GM21515 (cell line): ENCODE measurements around the gene ANKRD36.
"Not testable (repeated sequence)": the region's sequence is repeated elsewhere in the genome, so short reads cannot be mapped to it uniquely, and the experiment has no call there.

Experiments
- ATAC-seq: cut with Tn5 transposase; IDR thresholded peaks from one replicate; pipeline ENCODE4 v1.9.1; 2021; ENCODE audit not compliant: unreplicated experiment

Gene ANKRD36

DNA sequence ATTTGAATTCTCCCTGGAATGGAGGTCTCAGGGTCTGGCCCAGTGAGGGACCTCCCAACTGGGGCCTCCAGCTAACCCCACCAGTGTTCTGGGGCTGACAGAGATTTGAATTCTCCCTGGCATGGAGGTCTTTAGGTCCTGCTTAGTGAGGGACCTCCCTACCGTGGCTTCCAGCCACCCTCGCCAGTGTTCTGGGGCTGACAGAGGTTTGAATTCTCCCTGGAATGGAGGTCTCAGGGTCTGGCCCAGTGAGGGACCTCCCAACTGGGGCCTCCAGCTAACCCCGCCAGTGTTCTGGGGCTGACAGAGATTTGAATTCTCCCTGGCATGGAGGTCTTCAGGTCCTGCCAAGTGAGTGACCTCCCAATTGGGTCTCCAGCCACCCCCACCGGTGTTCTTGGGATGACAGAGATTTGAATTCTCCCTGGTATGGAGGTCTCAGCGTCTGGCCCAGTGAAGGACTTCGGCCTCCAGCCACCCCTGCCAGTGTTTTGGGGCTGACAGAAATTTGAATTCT, 155.2 kb downstream of the ANKRD36 start:
- ATAC-seq = not testable (repeated sequence)

DNA sequence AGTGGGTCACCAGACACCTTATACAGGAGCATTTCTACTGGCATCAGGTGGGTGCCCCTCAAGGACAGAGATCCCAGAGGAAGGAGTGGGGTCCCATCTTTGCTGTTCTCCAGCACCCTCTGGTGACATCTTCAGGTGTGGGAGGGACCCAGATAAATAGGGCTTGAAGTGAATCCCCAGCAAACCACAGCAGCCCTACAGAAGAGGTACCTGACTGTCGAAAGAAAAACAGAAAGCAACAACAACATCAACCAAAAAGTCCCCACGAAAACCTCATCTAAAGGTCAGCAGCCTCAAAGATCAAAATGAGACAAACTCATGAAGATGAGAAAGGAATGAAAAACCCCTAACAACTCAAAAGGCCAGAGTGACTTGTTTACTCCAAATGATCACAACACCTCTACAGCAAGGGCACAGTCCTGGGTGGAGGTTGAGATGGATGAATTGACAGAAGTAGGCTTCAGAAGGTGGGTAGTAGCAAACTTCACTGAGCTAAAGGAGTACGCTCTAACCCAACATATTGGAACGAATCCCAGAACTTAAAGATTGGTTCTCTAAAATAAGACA, 163.4 kb downstream of the ANKRD36 start:
- not testable (repeated sequence) for ATAC-seq

DNA sequence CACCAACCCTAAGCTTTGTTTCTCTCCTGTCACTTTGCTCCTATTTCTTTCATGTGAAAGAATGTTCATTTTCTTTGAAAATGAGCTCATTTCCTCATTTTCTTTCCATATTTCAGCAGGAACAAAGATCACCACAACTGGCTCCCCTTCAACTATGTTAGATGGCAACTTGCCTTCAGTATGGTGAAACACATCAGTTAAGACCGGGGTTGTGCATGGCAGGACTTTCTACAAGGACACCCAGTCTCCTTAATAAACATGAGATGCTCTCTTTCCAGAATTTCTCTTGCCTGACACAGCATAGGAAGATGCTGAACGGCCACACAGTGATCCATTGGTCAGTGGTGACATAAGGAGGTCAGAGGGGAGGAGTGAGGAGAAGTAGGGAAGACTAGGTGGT, 172.2 kb downstream of the ANKRD36 start:
- ATAC-seq = not testable (repeated sequence)

DNA sequence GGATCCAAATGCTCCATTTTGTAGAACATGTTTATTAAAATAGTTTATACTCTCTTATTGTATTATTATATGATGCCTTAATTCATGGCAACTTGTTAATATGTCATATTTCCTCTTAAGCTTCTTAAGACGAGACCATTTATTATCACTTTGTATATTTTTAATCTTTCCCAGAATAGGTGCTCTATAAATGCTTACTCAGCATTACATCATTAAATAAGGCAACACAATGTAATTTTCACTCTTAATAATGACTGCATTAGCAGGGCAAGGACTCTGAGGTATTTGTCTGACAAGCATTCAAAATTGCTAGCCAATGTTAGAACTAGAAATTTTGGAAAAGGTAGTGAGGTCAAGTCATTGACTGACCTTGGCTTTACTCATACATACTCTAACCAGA, 180.7 kb downstream of the ANKRD36 start:
- not testable (repeated sequence) for ATAC-seq
